ENCODE results near the gene LRRC74B. TPM values are rescaled to one million over a fixed set of nuclear protein-coding genes. Genes with fewer than 3 reads are reported as not detected.
"Not testable (repeated sequence)": the region's sequence is repeated elsewhere in the genome, so short reads cannot be mapped to it uniquely, and the experiment has no call there.

The LRRC74B gene
- total RNA-seq, 4 donors from 2014 or later: not detected

DNA sequence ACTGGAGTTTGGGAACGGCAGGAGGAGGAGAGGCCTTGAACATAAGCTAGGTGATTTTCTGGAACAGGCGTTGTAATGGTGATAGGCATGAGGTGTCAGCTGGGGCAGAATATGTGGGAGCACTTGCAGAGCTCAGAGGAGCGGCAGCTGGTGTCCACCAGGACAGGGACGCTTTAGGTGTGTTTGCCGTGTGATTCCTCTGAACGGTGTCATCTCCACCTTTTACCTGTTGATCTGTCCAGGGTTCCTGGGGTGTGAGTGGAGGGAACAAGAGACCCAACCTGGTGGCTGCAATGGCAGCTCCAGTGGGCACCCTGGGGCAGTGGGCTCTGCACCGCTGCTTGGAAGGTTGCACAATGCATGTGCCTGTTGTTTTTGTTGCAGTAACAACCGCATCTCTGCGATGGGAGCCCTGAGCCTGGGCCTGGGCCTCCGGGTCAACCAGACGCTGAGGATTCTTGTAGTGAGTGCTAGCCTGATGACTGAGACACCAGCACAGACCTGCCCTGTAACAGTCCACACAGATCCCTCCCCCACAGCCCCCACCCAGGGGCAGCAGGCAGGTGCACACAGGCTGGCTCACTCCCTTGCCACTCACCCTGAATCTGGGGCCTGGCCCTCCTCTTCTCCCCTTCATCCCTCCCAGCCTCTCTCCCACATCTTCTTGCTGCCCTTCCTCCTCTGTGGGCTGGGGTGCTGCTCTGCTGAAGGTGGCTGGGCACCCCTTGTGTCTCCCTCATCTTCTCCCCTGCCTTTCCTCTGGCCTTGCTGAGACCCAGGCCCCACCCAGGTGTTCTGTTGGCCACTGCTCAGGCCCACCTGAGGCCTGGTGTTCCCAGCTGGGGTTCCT is 9.2 kb downstream of the LRRC74B start:
- Histone ChIP-seq H3K36me3 (no peaks in the 10 kb centered on the region), H3K9me3 (no peaks in the 10 kb centered on the region), H3K4me1 (no peaks in the 10 kb centered on the region), H3K27ac (no peak overlapping the region), H3K27me3 (peaks cover 21% of the 10 kb centered on the region), H3K4me3 (no peak overlapping the region)
- no peak for ATAC-seq
- WGBS, 2 donors (ENCODE audit: low coverage in 1 of 2): 65 to 92% methylated on average over 4 to 6 of the region's 11 CpGs
- TF ChIP-seq CTCF (IDR thresholded peaks at IDR 0.05) (no peak), POLR2A (IDR thresholded peaks at IDR 0.05) (no peak), EP300 (IDR thresholded peaks at IDR 0.05) (no peak)

GRCh38 chr22:21055564-21055834 is 9.8 kb downstream of the LRRC74B start:
- Histone ChIP-seq H3K9me3 (no peaks in the 10 kb centered on the region), H3K36me3 (no peaks in the 10 kb centered on the region), H3K4me1 (no peaks in the 10 kb centered on the region), H3K27ac (no peak overlapping the region), H3K27me3 (peaks cover 21% of the 10 kb centered on the region), H3K4me3 (no peak overlapping the region)
- ATAC-seq: no peak
- WGBS, 2 donors (ENCODE audit: low coverage in 1 of 2): 44% methylated on average over 2 of the region's 4 CpGs; no CpG with 5 or more reads in 1 of the 2 donors
- TF ChIP-seq CTCF (IDR thresholded peaks at IDR 0.05): no peak
- no peak for TF ChIP-seq EP300 (IDR thresholded peaks at IDR 0.05)
- no peak for TF ChIP-seq POLR2A (IDR thresholded peaks at IDR 0.05)
- TF ChIP-seq POLR2AphosphoS5 (IDR thresholded peaks at IDR 0.05): no peak

DNA sequence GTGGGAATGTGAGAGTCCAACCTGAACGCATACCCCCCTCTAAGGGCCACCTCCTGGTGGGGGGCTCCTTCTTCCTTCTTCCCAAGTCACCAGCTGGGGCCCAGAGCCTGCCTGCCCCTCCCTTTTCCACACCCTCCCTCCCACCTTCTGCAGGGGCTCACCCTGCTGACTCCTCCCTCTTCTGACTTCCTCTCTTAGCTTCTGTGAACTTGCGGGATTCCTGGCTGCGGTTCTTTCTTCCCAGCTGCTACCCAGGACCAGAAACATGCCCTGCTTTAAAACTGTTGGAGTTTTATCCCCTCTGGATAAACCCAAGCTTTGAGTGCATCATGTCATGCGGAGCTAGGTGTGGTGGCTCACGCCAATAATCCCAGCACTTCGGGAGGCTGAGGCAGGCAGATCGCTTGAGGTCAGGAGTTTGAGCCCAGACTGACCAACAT is 10.2 kb downstream of the LRRC74B start:
- 60% methylated on average over 7 of the region's 7 CpGs; no CpG with 5 or more reads in 1 of the 2 donors for WGBS, 2 donors (ENCODE audit: low coverage in 1 of 2)
- no peak for TF ChIP-seq CTCF (IDR thresholded peaks at IDR 0.05)
- no peak for TF ChIP-seq POLR2A (IDR thresholded peaks at IDR 0.05)
- no peak for TF ChIP-seq POLR2AphosphoS5 (IDR thresholded peaks at IDR 0.05)
- no peak for TF ChIP-seq EP300 (IDR thresholded peaks at IDR 0.05)
- no peaks in the 10 kb centered on the region for H3K36me3 ChIP-seq
- H3K27ac ChIP-seq: no peak overlapping the region
- ATAC-seq: no peak
- no peak overlapping the region for H3K4me3 ChIP-seq
- H3K9me3 ChIP-seq: no peaks in the 10 kb centered on the region
- H3K27me3 ChIP-seq: peaks cover 21% of the 10 kb centered on the region
- no peaks in the 10 kb centered on the region for H3K4me1 ChIP-seq

- not testable (repeated sequence) for H3K27ac ChIP-seq, ATAC-seq, H3K36me3 ChIP-seq, H3K4me3 ChIP-seq, H3K4me1 ChIP-seq, H3K9me3 ChIP-seq, H3K27me3 ChIP-seq
- 90% methylated on average over 2 of the region's 8 CpGs; no CpG with 5 or more reads in 1 of the 2 donors for WGBS, 2 donors (ENCODE audit: low coverage in 1 of 2)
These were observed 14.6 kb downstream of the LRRC74B start for GRCh38 chr22:21060363-21060762.

GRCh38 chr22:21061660-21062321 is 16.0 kb downstream of the LRRC74B start:
- H3K27me3 ChIP-seq, H3K27ac ChIP-seq, ATAC-seq, H3K36me3 ChIP-seq, H3K9me3 ChIP-seq, H3K4me3 ChIP-seq, H3K4me1 ChIP-seq: not testable (repeated sequence)
- 77 to 91% methylated on average over 7 to 13 of the region's 18 CpGs for WGBS, 2 donors (ENCODE audit: low coverage in 1 of 2)

GRCh38 chr22:21064425-21064824 is 18.7 kb downstream of the LRRC74B start:
- not testable (repeated sequence) for H3K27me3 ChIP-seq, H3K27ac ChIP-seq, H3K36me3 ChIP-seq, ATAC-seq, H3K9me3 ChIP-seq, H3K4me1 ChIP-seq, H3K4me3 ChIP-seq
- WGBS, 2 donors (ENCODE audit: low coverage in 1 of 2): 71 to 88% methylated on average over 1 to 10 of the region's 11 CpGs

All from gastroesophageal sphincter (tissue), 4 donors.